A549 (cell line): ENCODE measurements around the gene ARHGEF16. TPM values are rescaled to one million over a fixed set of nuclear protein-coding genes. Genes with fewer than 3 reads are reported as not detected.
A peak's percentile ranks its signal among the peaks of the same experiment; 100 is the strongest.

ENCODE experiments used
- ATAC-seq, 2 experiments: fragments of 200-7000 bp in 1 of 2; fragments of >200 bp in 1 of 2; cut with Nextera tagmentation in 1 of 2; cut with Tn5 transposase in 1 of 2; 3 replicates each; pipeline versions ENCODE4 v1.8.0 to v1.9.1; 2018 to 2020; ENCODE audit warnings: mild to moderate bottlenecking in 1 of 2, moderate library complexity in 1 of 2
- CTCF ChIA-PET: fragments of 300-600 bp; sonication (Branson Sonifier 250); formaldehyde crosslinking; extraction: SDS; loops from one replicate; lab custom pipeline; 2021; ENCODE audit warnings: antibody characterized with exemption, inconsistent platforms; lab: Yijun Ruan, JAX
- POLR2A ChIA-PET: fragments of 350-600 bp; formaldehyde crosslinking; extraction: SDS; loops from one replicate; lab custom pipeline; 2021; ENCODE audit warnings: antibody characterized with exemption, inconsistent platforms; lab: Yijun Ruan, JAX
- DNase-seq, 2 experiments: peaks; one replicate each; pipeline versions ENCODE4 v3.0.0 to v3.0.0-alpha.2; 2011 to 2016; ENCODE audit warnings: low read depth in 1 of 2, low spot score in 1 of 2
- FAIRE-seq: peaks from 2 replicates; lab custom pipeline; 2011; peaks lifted over from hg19 to GRCh38; lab: Jason Lieb, UNC
- H3K27ac ChIP-seq, 2 experiments: fragments of >200 bp; sonication (Bioruptor Twin); formaldehyde crosslinking; 3 replicates each; pipeline ENCODE4 v1.5.1; 2016 to 2017
- H3K4me1 ChIP-seq: fragments of >200 bp; sonication (Bioruptor Twin); formaldehyde crosslinking; 3 replicates; pipeline ENCODE4 v1.6.1; 2016
- H3K4me2 ChIP-seq: fragments of >200 bp; sonication (Bioruptor Twin); formaldehyde crosslinking; 3 replicates; pipeline ENCODE4 v1.6.1; 2016
- H3K4me3 ChIP-seq: fragments of >200 bp; sonication (Bioruptor Twin); formaldehyde crosslinking; 3 replicates; pipeline ENCODE4 v1.5.1; 2016
- H3K9me3 ChIP-seq: fragments of >200 bp; sonication (Bioruptor Twin); formaldehyde crosslinking; 3 replicates; pipeline ENCODE4 v1.6.1; 2016
- CBX2 ChIP-seq: fragments of 200-600 bp; sonication (generic); IDR thresholded peaks from 2 replicates; pipeline ENCODE4 v1.6.1; 2016; ENCODE audit warnings: low read depth, mild to moderate bottlenecking, borderline replicate concordance
- CEBPB ChIP-seq, 2 experiments: fragments of >200 bp in 1 of 2; sonication (Bioruptor Twin) in 1 of 2; formaldehyde crosslinking in 1 of 2; IDR thresholded peaks; 2 replicates each; pipeline ENCODE4 v1.6.1; 2012 to 2016
- CHD2 ChIP-seq: fragments of 150-350 bp; IDR thresholded peaks from 2 replicates; pipeline ENCODE4 v1.6.1; 2014; ENCODE audit warnings: low read length; ENCODE audit not compliant: partially characterized antibody
- CHD4 ChIP-seq: fragments of 200-600 bp; sonication (generic); IDR thresholded peaks from 2 replicates; pipeline ENCODE4 v1.6.1; 2016; ENCODE audit warnings: antibody characterized with exemption, mild to moderate bottlenecking, borderline replicate concordance
- EHF ChIP-seq: fragments of 250-450 bp; sonication (Bioruptor Pico); IDR thresholded peaks from 2 replicates; pipeline ENCODE4 v1.5.0; 2020; ENCODE audit warnings: mild to moderate bottlenecking
- EHMT2 ChIP-seq: fragments of 200-600 bp; sonication (generic); IDR thresholded peaks from 2 replicates; pipeline ENCODE4 v1.6.1; 2016; ENCODE audit warnings: antibody characterized with exemption, low read depth, mild to moderate bottlenecking, moderate library complexity
- ELK1 ChIP-seq: fragments of 150-350 bp; IDR thresholded peaks from 2 replicates; pipeline ENCODE4 v1.6.1; 2014; ENCODE audit warnings: low read depth, mild to moderate bottlenecking, low read length
- EP300 ChIP-seq, 2 experiments: fragments of >200 bp; sonication (Bioruptor Twin); formaldehyde crosslinking; IDR thresholded peaks; 2 replicates in 1 of 2; 3 replicates in 1 of 2; pipeline ENCODE4 v1.6.1; 2016 to 2017
- FOSB ChIP-seq: fragments of 250-450 bp; sonication (Bioruptor Pico); IDR thresholded peaks from 2 replicates; pipeline ENCODE4 v1.5.0; 2020; ENCODE audit warnings: mild to moderate bottlenecking, moderate library complexity
- HEYL ChIP-seq: fragments of 250-450 bp; sonication (Bioruptor Pico); IDR thresholded peaks from 2 replicates; pipeline ENCODE4 v1.8.0; 2021; ENCODE audit warnings: mild to moderate bottlenecking, moderate library complexity
- HOXA7 ChIP-seq: fragments of 250-450 bp; sonication (Bioruptor Pico); IDR thresholded peaks from 2 replicates; pipeline ENCODE4 v1.5.0; 2020; ENCODE audit warnings: mild to moderate bottlenecking, moderate library complexity
- HOXB13 ChIP-seq: fragments of 250-450 bp; sonication (Bioruptor Pico); IDR thresholded peaks from 2 replicates; pipeline ENCODE4 v1.5.0; 2020; ENCODE audit warnings: low read depth, mild to moderate bottlenecking, moderate library complexity
- KDM5A ChIP-seq: fragments of 200-600 bp; sonication (generic); IDR thresholded peaks from 2 replicates; pipeline ENCODE4 v1.6.1; 2016; ENCODE audit warnings: antibody characterized with exemption, mild to moderate bottlenecking
- MAZ ChIP-seq: fragments of 150-350 bp; IDR thresholded peaks from 2 replicates; pipeline ENCODE4 v1.6.1; 2014; ENCODE audit warnings: antibody characterized with exemption, low read depth, low read length, borderline replicate concordance
- MYC ChIP-seq: IDR thresholded peaks from 2 replicates; pipeline ENCODE4 v1.6.1; 2012; ENCODE audit warnings: mild to moderate bottlenecking, inconsistent platforms, low read length, improper control_type of control experiment, borderline replicate concordance
- NFE2L2 ChIP-seq: fragments of 150-350 bp; conservative IDR thresholded peaks from 2 replicates; pipeline ENCODE4 v1.6.1; 2014; ENCODE audit warnings: low read length
- POLR2A ChIP-seq: IDR thresholded peaks from 2 replicates; pipeline ENCODE4 v1.6.1; 2012; ENCODE audit warnings: mild to moderate bottlenecking, low read length
- RAD21 ChIP-seq, 2 experiments: fragments of >200 bp in 1 of 2; sonication (Bioruptor Twin) in 1 of 2; formaldehyde crosslinking in 1 of 2; IDR thresholded peaks in 1 of 2; conservative IDR thresholded peaks in 1 of 2; 2 replicates in 1 of 2; 3 replicates in 1 of 2; pipeline ENCODE4 v1.6.1; 2012 to 2018; ENCODE audit warnings: inconsistent platforms in 1 of 2
- RARB ChIP-seq: fragments of 250-450 bp; sonication (Bioruptor Pico); IDR thresholded peaks from 2 replicates; pipeline ENCODE4 v1.8.0; 2021; ENCODE audit warnings: mild to moderate bottlenecking, moderate library complexity
- USF2 ChIP-seq: fragments of 450-650 bp; IDR thresholded peaks from 2 replicates; pipeline ENCODE4 v1.6.1; 2014; ENCODE audit warnings: antibody characterized with exemption
- ZSCAN20 ChIP-seq: fragments of 250-450 bp; sonication (Bioruptor Pico); IDR thresholded peaks from 2 replicates; pipeline ENCODE4 v1.8.0; 2022; ENCODE audit warnings: mild to moderate bottlenecking, moderate library complexity
- WGBS: methylation state at CpG from one replicate; pipeline ENCODE4 v1.1.6; 2017; ENCODE audit errors: missing lambda C conversion rate; 5-methylcytosine and 5-hydroxymethylcytosine counted together
- polyA plus RNA-seq, 4 experiments: library from polyadenylated mRNA; depleted of rRNA in 3 of 4; stranded (reverse); fragments of >200 nt; fragmentation: RNase III in 1 of 4; extraction: RNeasy Plus Mini Kit Qiagen cat#74134 plus additional on column Dnase treatment in 1 of 4; gene quantifications; 2 replicates in 3 of 4; 3 replicates in 1 of 4; pipeline ENCODE4 v1.2.3, GENCODE V29; 2011 to 2017
- TF ChIP-seq, protein P1 (sequence below): fragments of >200 bp; sonication (Bioruptor Twin); formaldehyde crosslinking; IDR thresholded peaks from 3 replicates; pipeline ENCODE4 v1.5.1; 2016
- TF ChIP-seq, protein P2 (sequence below): fragments of >200 bp; sonication (Bioruptor Twin); formaldehyde crosslinking; IDR thresholded peaks from 2 replicates; pipeline ENCODE4 v1.6.1; 2016

The ARHGEF16 gene
- polyA plus RNA-seq, 2 of the 4 experiments (the other 2 are of a cell fraction) = 1.4 to 3.2 TPM

- ChIA-PET CTCF (interaction anchor here (1.1 to 1.6 kb wide), 3 partner anchors 13 to 101 kb away, joined by 3 to 7 read pairs (median 3); no protein-coding TSS in a partner anchor), POLR2A (no interaction called here)
- 40% methylated on average over 4 of the region's 12 CpGs for WGBS
- ATAC-seq (peak; percentile 72 to 92), DNase-seq (peak in 1 of 2 experiments; percentile 34), FAIRE-seq (no peak)
- no peak for TF ChIP-seq ZSCAN20 (CRISPR knock-in tag)
- no peak for TF ChIP-seq RARB (CRISPR knock-in tag)
- TF ChIP-seq, protein P1, sequence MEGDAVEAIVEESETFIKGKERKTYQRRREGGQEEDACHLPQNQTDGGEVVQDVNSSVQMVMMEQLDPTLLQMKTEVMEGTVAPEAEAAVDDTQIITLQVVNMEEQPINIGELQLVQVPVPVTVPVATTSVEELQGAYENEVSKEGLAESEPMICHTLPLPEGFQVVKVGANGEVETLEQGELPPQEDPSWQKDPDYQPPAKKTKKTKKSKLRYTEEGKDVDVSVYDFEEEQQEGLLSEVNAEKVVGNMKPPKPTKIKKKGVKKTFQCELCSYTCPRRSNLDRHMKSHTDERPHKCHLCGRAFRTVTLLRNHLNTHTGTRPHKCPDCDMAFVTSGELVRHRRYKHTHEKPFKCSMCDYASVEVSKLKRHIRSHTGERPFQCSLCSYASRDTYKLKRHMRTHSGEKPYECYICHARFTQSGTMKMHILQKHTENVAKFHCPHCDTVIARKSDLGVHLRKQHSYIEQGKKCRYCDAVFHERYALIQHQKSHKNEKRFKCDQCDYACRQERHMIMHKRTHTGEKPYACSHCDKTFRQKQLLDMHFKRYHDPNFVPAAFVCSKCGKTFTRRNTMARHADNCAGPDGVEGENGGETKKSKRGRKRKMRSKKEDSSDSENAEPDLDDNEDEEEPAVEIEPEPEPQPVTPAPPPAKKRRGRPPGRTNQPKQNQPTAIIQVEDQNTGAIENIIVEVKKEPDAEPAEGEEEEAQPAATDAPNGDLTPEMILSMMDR = peak; percentile 27; the same call in 2 of the 3 replicates
- TF ChIP-seq EP300 (IDR thresholded peaks at IDR 0.05) = no peak
- H3K4me2 ChIP-seq = no peak overlapping the region
- no peaks in the 10 kb centered on the region for H3K9me3 ChIP-seq
- H3K4me3 ChIP-seq = no peak overlapping the region
- H3K27ac ChIP-seq = no peak overlapping the region
- H3K4me1 ChIP-seq = no peaks in the 10 kb centered on the region
Measured at GRCh38 chr1:3431266-3431665, 23.2 kb upstream of the ARHGEF16 start.

- 78% methylated on average over 13 of the region's 17 CpGs for WGBS
- no peak; a peak in 1 of 6 replicates for ATAC-seq
- no peaks in the 10 kb centered on the region for H3K4me1 ChIP-seq
- no peaks in the 10 kb centered on the region for H3K9me3 ChIP-seq
- TF ChIP-seq EHMT2 = no peak
- TF ChIP-seq KDM5A = no peak
- TF ChIP-seq RAD21 (conservative IDR thresholded peaks at IDR 0.05 in 1 of 2, IDR thresholded peaks at IDR 0.05 in 1 of 2) = no peak
- TF ChIP-seq ELK1 = no peak
- TF ChIP-seq MAZ = no peak
- no peak for TF ChIP-seq CBX2
- TF ChIP-seq CEBPB (IDR thresholded peaks at IDR 0.05) = no peak
- no peak for TF ChIP-seq POLR2A
- TF ChIP-seq NFE2L2 = no peak
- no peak for TF ChIP-seq ZSCAN20 (CRISPR knock-in tag)
- no peak for TF ChIP-seq CHD2
- no peak for TF ChIP-seq HOXA7
- no peak for TF ChIP-seq CHD4
- TF ChIP-seq MYC = no peak
- TF ChIP-seq, protein P2, sequence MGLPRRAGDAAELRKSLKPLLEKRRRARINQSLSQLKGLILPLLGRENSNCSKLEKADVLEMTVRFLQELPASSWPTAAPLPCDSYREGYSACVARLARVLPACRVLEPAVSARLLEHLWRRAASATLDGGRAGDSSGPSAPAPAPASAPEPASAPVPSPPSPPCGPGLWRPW = no peak
- no peak for TF ChIP-seq EHF (CRISPR knock-in tag)
- POLR2A ChIA-PET = no interaction called here
- CTCF ChIA-PET = interaction anchor here (1.4 to 1.6 kb wide), 2 partner anchors 13 to 21 kb away, joined by 3 to 7 read pairs; no protein-coding TSS in a partner anchor
- FAIRE-seq = no peak
- no peak for DNase-seq
- no peak overlapping the region for H3K27ac ChIP-seq
- H3K4me2 ChIP-seq = no peak overlapping the region
- no peak overlapping the region for H3K4me3 ChIP-seq
Measured at GRCh38 chr1:3431686-3432085, 22.8 kb upstream of the ARHGEF16 start.

- no peak overlapping the region for H3K27ac ChIP-seq
- H3K4me2 ChIP-seq = no peak overlapping the region
- ATAC-seq (no peak), FAIRE-seq (no peak), DNase-seq (no peak)
- no peaks in the 10 kb centered on the region for H3K4me1 ChIP-seq
- 56% methylated on average over 5 of the region's 15 CpGs for WGBS
- no peaks in the 10 kb centered on the region for H3K9me3 ChIP-seq
- no peak overlapping the region for H3K4me3 ChIP-seq
- CTCF ChIA-PET = interaction anchor here (0.6 to 1.6 kb wide), 3 partner anchors 12 to 58 kb away, joined by 3 to 7 read pairs (median 3); no protein-coding TSS in a partner anchor
- POLR2A ChIA-PET = no interaction called here
- TF ChIP-seq HEYL (no peak), MYC (no peak), CBX2 (no peak), USF2 (no peak), CHD2 (no peak), HOXB13 (CRISPR knock-in tag) (no peak), FOSB (CRISPR knock-in tag) (no peak), CHD4 (no peak)
Measured at GRCh38 chr1:3432306-3432705, 22.2 kb upstream of the ARHGEF16 start.
